Gastrocnemius medialis (tissue), 4 donors: ENCODE measurements around the gene HHEX.
"Not testable (repeated sequence)": the region's sequence is repeated elsewhere in the genome, so short reads cannot be mapped to it uniquely, and the experiment has no call there.

Experiments
- CTCF ChIP-seq, 5 experiments: fragments of 450-650 bp in 3 of 5; fragments of 200-600 bp in 2 of 5; sonication (generic) in 2 of 5; IDR thresholded peaks in 4 of 5; conservative IDR thresholded peaks in 1 of 5; 1 replicate in 4 of 5; 2 replicates in 1 of 5; pipeline ENCODE4 v1.5.1; 2016 to 2019; ENCODE audit warnings: antibody characterized with exemption in 5 of 5, mild to moderate bottlenecking in 3 of 5, moderate library complexity in 3 of 5
- POLR2A ChIP-seq, 2 donors: fragments of 450-650 bp; IDR thresholded peaks; one replicate each; pipeline ENCODE4 v1.6.1; 2017; ENCODE audit warnings: antibody characterized with exemption in 2 of 2, mild to moderate bottlenecking in 2 of 2, moderate library complexity in 2 of 2

GRCh38 chr10:92650864-92651263, 38.9 kb upstream of the HHEX start:
- TF ChIP-seq CTCF (IDR thresholded peaks at IDR 0.05 in 4 of 5, conservative IDR thresholded peaks at IDR 0.05 in 1 of 5); POLR2A (IDR thresholded peaks at IDR 0.05): not testable (repeated sequence)
